Sigmoid colon (tissue), 7 donors: ENCODE measurements around the gene PTGES2. TPM values are rescaled to one million over a fixed set of nuclear protein-coding genes. Genes with fewer than 3 reads are reported as not detected.

Experiments
- DNase-seq: peaks from one replicate; pipeline ENCODE4 v3.0.0-alpha.2; 2019
- H3K27ac ChIP-seq, 4 donors: fragments of 200-600 bp; sonication (generic); one replicate each; pipeline ENCODE4 v1.5.1; 2016 to 2019; ENCODE audit warnings: mild to moderate bottlenecking in 1 of 4
- H3K27me3 ChIP-seq, 3 donors: fragments of 200-600 bp; sonication (generic); one replicate each; pipeline ENCODE4 v1.5.1; 2019; ENCODE audit warnings: mild to moderate bottlenecking in 1 of 3
- H3K36me3 ChIP-seq, 4 donors: fragments of 200-600 bp; sonication (generic); one replicate each; pipeline ENCODE4 v1.5.1; 2016 to 2019
- H3K4me1 ChIP-seq, 4 donors: fragments of 200-600 bp; sonication (generic); one replicate each; pipeline ENCODE4 v1.5.1; 2017 to 2019
- H3K4me3 ChIP-seq, 4 donors: fragments of 200-600 bp; sonication (generic); one replicate each; pipeline ENCODE4 v1.5.1; 2017 to 2019; ENCODE audit warnings: mild to moderate bottlenecking in 2 of 4, moderate library complexity in 1 of 4
- H3K9me3 ChIP-seq, 4 donors: fragments of 200-600 bp in 3 of 4; sonication (generic) in 3 of 4; one replicate each; pipeline versions ENCODE4 v1.5.1 to v1.6.1; 2013 to 2019
- EP300 ChIP-seq, 4 donors: sonication (generic); formaldehyde crosslinking; IDR thresholded peaks; one replicate each; pipeline ENCODE4 v1.6.1; 2017; ENCODE audit warnings: antibody characterized with exemption in 4 of 4
- POLR2A ChIP-seq, 2 donors: fragments of 450-650 bp; IDR thresholded peaks; one replicate each; pipeline ENCODE4 v1.6.1; 2016; ENCODE audit warnings: antibody characterized with exemption in 2 of 2, mild to moderate bottlenecking in 2 of 2, moderate library complexity in 2 of 2
- POLR2AphosphoS5 ChIP-seq, 4 donors: sonication (generic); formaldehyde crosslinking; IDR thresholded peaks; one replicate each; pipeline ENCODE4 v1.6.1; 2017; ENCODE audit warnings: antibody characterized with exemption in 4 of 4
- WGBS, 2 donors: extraction: QIAGEN DNeasy Blood & Tissue Kit; methylation state at CpG; one replicate each; pipeline ENCODE4 v1.1.7; 2013; 5-methylcytosine and 5-hydroxymethylcytosine counted together
- intact Hi-C: fragments of 100-400 bp; cut with DNase I; formaldehyde crosslinking; loops from one replicate; pipeline ENCODE4 v1.15.1; 2023
- polyA plus RNA-seq, 3 donors: library from polyadenylated mRNA; stranded (reverse); fragments of 200-250 nt; gene quantifications; one replicate each; pipeline ENCODE4 v1.2.3, GENCODE V29; 2013
- total RNA-seq, 4 donors: library from RNA; depleted of rRNA; stranded (reverse); fragments of >200 nt; gene quantifications; one replicate each; pipeline ENCODE4 v1.1.0, GENCODE V29; 2016
- TF ChIP-seq, protein P1 (sequence below), 4 experiments: fragments of 450-650 bp in 3 of 4; fragments of 200-600 bp in 1 of 4; IDR thresholded peaks; one replicate each; pipeline ENCODE4 v1.5.1; 2016 to 2019; ENCODE audit warnings: antibody characterized with exemption in 4 of 4, mild to moderate bottlenecking in 3 of 4, moderate library complexity in 2 of 4
- donor health status: healthy with polysubstance abuse.
- donor health status: Bipolar disorder and iron deficiency.
- donor health status: healthy.

PTGES2 gene
- total and polyA plus RNA-seq, 7 donors, result 56.5 to 119 (median 82.2) TPM

DNA sequence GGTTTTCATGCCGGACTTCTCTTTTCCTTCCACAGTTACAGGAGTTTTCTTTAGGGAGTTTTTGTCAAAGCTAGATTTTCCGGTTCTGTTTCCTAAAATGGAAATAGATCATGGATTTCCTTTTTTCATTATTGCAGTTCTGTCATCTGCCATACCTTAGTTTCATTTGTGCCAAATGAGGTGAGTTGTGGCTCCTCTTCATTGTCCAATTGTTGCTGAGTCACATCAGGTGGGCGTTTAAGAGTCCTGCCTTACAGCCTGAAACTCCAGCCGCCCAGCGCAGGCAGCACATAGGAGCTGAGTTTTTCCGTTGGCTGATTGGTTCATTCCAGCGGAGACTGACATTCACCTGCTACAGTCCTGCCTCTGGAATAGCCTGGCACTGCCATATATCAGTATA lies 45.4 kb downstream of the PTGES2 start:
- Histone ChIP-seq H3K36me3 (no peaks in the 10 kb centered on the region), H3K27me3 (no peaks in the 10 kb centered on the region), H3K4me1 (peaks cover 0 to 55% (median 41%) of the 10 kb centered on the region in 4 donors), H3K27ac (peak overlapping the region; percentile 65 to 71 (median 66)), H3K9me3 (no peaks in the 10 kb centered on the region), H3K4me3 (no peak overlapping the region)
- intact Hi-C loops, result no loop called here
- DNase-seq, result no peak
- WGBS, 2 donors, result 70 to 82% methylated on average over 7 of the region's 7 CpGs
- TF ChIP-seq POLR2A (IDR thresholded peaks at IDR 0.05) (no peak), EP300 (IDR thresholded peaks at IDR 0.05) (no peak), POLR2AphosphoS5 (IDR thresholded peaks at IDR 0.05) (no peak)
- TF ChIP-seq, protein P1, sequence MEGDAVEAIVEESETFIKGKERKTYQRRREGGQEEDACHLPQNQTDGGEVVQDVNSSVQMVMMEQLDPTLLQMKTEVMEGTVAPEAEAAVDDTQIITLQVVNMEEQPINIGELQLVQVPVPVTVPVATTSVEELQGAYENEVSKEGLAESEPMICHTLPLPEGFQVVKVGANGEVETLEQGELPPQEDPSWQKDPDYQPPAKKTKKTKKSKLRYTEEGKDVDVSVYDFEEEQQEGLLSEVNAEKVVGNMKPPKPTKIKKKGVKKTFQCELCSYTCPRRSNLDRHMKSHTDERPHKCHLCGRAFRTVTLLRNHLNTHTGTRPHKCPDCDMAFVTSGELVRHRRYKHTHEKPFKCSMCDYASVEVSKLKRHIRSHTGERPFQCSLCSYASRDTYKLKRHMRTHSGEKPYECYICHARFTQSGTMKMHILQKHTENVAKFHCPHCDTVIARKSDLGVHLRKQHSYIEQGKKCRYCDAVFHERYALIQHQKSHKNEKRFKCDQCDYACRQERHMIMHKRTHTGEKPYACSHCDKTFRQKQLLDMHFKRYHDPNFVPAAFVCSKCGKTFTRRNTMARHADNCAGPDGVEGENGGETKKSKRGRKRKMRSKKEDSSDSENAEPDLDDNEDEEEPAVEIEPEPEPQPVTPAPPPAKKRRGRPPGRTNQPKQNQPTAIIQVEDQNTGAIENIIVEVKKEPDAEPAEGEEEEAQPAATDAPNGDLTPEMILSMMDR (IDR thresholded peaks at IDR 0.05), result no peak

DNA sequence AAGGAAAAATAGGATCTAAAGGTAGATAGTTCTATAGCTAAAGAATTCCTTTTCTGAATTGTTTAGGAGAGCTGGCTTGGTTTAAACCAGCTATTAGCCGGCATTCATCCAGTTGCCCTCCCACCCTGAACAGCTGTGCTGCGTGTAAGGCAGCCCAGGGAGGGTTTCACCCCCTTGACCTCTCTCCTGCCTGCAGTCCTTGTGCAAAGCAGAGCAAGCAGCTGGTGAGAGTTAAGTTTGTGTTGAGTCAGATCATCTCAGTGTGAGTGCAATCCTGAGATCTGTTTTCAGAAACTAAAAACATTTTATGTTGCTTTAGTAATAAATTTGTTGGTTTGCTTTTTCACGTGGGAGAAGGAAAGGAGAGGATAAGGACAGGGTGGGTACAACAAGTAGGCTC lies 46.5 kb downstream of the PTGES2 start:
- Histone ChIP-seq H3K27ac (peak overlapping the region; percentile 65 to 71 (median 66)), H3K4me1 (peaks cover 0 to 55% (median 42%) of the 10 kb centered on the region in 4 donors)
- 31 to 56% methylated on average over 3 of the region's 3 CpGs for WGBS, 2 donors

DNA sequence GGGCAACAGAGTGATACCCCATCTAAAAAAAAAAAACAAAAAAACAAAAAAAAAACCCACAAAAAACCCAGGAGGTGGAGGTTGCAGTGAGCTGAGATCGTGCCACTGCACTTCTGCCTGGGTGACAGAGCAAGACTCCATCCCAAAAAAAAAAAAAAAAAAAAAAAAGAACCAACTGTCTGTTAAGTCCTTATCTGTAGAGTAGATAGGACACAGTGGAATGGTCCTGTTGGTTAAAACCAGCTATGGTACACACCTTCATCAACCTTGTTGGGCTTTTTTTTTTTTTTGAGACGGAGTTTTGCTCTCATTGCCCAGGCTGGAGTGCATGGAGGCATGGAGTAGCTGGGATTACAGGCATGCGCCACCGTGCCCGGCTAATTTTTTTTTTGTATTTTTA lies 47.3 kb downstream of the PTGES2 start:
- peaks cover 0 to 4% (median 0%) of the 10 kb centered on the region in 4 donors for H3K36me3 ChIP-seq
- TF ChIP-seq, protein P1 (IDR thresholded peaks at IDR 0.05), result no peak
- TF ChIP-seq EP300 (IDR thresholded peaks at IDR 0.05), result no peak
- TF ChIP-seq POLR2AphosphoS5 (IDR thresholded peaks at IDR 0.05), result no peak
- TF ChIP-seq POLR2A (IDR thresholded peaks at IDR 0.05), result no peak
- DNase-seq, result no peak
- no peaks in the 10 kb centered on the region for H3K9me3 ChIP-seq
- H3K27ac ChIP-seq, result peak overlapping the region; percentile 65 to 71 (median 66)
- H3K4me1 ChIP-seq, result peaks cover 0 to 55% (median 45%) of the 10 kb centered on the region in 4 donors
- H3K4me3 ChIP-seq, result no peak overlapping the region
- no peaks in the 10 kb centered on the region for H3K27me3 ChIP-seq
- WGBS, 2 donors, result 77 to 89% methylated on average over 5 of the region's 5 CpGs
- intact Hi-C loops, result no loop called here

More for the DNA sequence above, 46.5 kb downstream of the PTGES2 start:
- H3K9me3 ChIP-seq, result no peaks in the 10 kb centered on the region
- TF ChIP-seq POLR2AphosphoS5 (IDR thresholded peaks at IDR 0.05) (peak in 1 of 4 donors; percentile 10), EP300 (IDR thresholded peaks at IDR 0.05) (no peak)
- TF ChIP-seq, protein P1 (IDR thresholded peaks at IDR 0.05), result no peak
- H3K4me3 ChIP-seq, result no peak overlapping the region
- H3K27me3 ChIP-seq, result no peaks in the 10 kb centered on the region
- H3K36me3 ChIP-seq, result peaks cover 0 to 4% (median 0%) of the 10 kb centered on the region in 4 donors
- peak; percentile 74 for DNase-seq
- intact Hi-C loops, result no loop called here

GRCh38 chr9:128078504-128079434 lies 48.8 kb downstream of the PTGES2 start:
- peaks cover 0 to 57% (median 55%) of the 10 kb centered on the region in 4 donors for H3K4me1 ChIP-seq

More at GRCh38 chr9:128078504-128079434, 48.8 kb downstream of the PTGES2 start:
- no peaks in the 10 kb centered on the region for H3K9me3 ChIP-seq
- WGBS, 2 donors, result 11 to 55% methylated on average over 11 of the region's 11 CpGs
- no peaks in the 10 kb centered on the region for H3K27me3 ChIP-seq
- TF ChIP-seq, protein P1 (IDR thresholded peaks at IDR 0.05), result no peak
- no peak for TF ChIP-seq POLR2AphosphoS5 (IDR thresholded peaks at IDR 0.05)
- no peak for TF ChIP-seq POLR2A (IDR thresholded peaks at IDR 0.05)
- TF ChIP-seq EP300 (IDR thresholded peaks at IDR 0.05), result no peak
- no peak for DNase-seq
- intact Hi-C loops, result loop anchor here (1.0 kb wide), 1 partner anchor 26 kb away; no protein-coding TSS in a partner anchor
- peak overlapping the region in 3 of 4 donors; percentile 2 to 42 (median 35) for H3K27ac ChIP-seq
- no peak overlapping the region for H3K4me3 ChIP-seq
- peaks cover 0 to 4% (median 0%) of the 10 kb centered on the region in 4 donors for H3K36me3 ChIP-seq
